ENCODE measurements around the gene ANXA2R.

DNA sequence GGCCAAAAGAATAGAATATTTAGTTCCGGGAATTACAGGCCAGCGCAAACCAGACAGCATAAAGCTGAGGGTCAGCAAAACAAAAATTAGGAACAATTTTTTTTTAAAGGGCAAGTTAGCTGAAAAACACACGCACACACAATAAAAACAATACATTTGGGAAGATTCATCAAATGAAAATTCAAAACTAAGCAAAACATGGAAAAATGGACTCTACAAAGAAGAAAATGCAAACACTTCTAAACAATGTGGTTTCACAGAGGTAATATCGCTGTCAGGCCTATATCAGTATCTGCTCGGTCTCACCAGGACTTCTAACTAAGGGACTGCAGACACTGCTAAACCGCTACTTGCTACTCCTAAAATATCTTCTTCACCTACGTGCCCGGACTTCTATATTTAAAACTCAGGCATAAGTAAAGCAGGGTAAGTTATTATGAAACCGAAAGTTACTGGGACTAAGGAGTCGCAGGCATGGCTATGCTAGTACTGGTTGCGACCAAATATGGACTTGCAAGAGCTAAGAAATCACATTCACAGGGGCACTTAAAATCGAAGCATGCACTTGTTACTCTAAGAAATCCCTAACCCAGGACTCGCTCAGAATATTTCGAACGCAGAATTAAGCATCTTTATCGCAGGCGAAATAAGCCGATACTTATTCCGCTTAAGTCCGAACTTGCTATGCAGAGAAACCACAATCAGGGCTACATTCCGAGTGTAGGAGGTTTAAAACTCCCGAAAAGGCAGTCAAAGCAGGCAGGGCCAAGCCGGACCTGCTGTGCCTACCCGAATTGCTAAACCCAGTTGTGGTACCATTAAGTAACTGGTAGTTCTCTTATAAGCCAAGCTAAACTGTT is 2.3 kb downstream of the ANXA2R start:
- TF ChIP-seq, protein P1, sequence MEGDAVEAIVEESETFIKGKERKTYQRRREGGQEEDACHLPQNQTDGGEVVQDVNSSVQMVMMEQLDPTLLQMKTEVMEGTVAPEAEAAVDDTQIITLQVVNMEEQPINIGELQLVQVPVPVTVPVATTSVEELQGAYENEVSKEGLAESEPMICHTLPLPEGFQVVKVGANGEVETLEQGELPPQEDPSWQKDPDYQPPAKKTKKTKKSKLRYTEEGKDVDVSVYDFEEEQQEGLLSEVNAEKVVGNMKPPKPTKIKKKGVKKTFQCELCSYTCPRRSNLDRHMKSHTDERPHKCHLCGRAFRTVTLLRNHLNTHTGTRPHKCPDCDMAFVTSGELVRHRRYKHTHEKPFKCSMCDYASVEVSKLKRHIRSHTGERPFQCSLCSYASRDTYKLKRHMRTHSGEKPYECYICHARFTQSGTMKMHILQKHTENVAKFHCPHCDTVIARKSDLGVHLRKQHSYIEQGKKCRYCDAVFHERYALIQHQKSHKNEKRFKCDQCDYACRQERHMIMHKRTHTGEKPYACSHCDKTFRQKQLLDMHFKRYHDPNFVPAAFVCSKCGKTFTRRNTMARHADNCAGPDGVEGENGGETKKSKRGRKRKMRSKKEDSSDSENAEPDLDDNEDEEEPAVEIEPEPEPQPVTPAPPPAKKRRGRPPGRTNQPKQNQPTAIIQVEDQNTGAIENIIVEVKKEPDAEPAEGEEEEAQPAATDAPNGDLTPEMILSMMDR (IDR thresholded peaks at IDR 0.05; ENCODE audit: low read depth, low read length) = no peak
- no peak for TF ChIP-seq EZH2phosphoT487 (IDR thresholded peaks at IDR 0.05; ENCODE audit: low read depth)

Measured in OCI-LY3 (cell line).